WI38 (cell line): ENCODE results near the gene EVC.

Experiments
- H3K4me3 ChIP-seq: 2 replicates; pipeline ENCODE4 v1.5.1; 2011; ENCODE audit warnings: low read depth, mild to moderate bottlenecking, control low read depth, low read length
- TF ChIP-seq, protein P1 (sequence below): IDR thresholded peaks from 2 replicates; pipeline ENCODE4 v1.5.1; 2012; ENCODE audit warnings: low read depth, mild to moderate bottlenecking, control low read depth, low read length

The EVC gene

DNA sequence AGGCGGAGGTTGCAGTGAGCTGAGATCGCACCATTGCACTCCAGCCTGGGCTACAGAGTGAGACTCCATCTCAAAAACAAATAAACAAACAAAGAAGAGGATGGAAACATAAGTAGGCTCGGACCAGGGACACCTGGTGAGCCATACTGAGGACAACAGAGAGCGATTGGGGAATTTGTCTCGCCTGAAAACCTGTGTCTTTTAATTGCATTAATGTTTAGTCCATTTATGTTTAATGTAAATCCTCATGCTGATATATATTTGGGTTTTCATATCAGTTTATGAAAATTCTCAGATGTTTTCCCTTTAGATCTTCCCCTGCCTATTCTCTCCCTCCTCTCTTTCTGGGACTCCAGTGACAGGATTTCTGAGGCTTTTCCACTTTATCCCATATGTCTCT is 84.6 kb downstream of the EVC start:
- no peak overlapping the region for H3K4me3 ChIP-seq
- TF ChIP-seq, protein P1, sequence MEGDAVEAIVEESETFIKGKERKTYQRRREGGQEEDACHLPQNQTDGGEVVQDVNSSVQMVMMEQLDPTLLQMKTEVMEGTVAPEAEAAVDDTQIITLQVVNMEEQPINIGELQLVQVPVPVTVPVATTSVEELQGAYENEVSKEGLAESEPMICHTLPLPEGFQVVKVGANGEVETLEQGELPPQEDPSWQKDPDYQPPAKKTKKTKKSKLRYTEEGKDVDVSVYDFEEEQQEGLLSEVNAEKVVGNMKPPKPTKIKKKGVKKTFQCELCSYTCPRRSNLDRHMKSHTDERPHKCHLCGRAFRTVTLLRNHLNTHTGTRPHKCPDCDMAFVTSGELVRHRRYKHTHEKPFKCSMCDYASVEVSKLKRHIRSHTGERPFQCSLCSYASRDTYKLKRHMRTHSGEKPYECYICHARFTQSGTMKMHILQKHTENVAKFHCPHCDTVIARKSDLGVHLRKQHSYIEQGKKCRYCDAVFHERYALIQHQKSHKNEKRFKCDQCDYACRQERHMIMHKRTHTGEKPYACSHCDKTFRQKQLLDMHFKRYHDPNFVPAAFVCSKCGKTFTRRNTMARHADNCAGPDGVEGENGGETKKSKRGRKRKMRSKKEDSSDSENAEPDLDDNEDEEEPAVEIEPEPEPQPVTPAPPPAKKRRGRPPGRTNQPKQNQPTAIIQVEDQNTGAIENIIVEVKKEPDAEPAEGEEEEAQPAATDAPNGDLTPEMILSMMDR: no peak

DNA sequence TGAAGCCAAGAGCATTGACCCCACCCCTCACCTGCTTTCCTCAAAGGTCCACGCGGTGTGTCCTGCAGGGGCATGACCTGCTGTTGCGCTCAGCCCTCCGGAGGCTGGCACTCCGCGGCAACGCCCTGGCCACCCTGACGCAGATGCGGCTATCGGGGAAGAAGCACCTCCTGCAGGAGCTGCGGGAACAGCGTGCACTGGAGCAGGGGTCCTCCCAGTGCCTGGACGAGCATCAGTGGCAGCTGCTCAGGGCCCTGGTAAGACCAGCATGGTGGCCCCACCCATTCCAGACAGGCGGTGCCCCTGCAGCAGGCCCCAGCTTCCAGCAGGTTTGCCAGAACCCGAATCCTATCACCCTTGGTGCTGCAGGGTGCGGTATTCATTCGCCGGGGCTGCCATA is 86.0 kb downstream of the EVC start:
- TF ChIP-seq, protein P1: no peak
- no peak overlapping the region for H3K4me3 ChIP-seq

DNA sequence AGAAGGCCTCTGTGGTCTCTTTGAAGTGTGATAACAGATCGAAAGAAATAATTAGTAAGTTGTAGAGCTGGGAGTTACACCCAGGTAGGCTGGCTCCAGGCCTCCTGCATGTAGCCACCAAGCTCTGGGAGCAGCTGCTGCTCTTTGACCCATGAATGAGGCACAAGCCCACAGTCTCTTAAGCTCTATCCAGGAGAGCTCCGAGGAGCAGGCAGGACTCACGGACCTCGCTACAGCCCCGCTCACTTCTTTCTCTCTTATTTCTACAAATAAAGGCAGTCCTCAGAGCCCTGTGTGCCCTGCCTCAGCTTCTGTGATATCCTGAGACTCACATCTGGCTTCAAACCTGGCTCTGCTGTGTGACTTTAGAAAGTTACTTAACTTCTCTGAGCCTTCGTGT is 86.9 kb downstream of the EVC start:
- TF ChIP-seq, protein P1: no peak
- no peak overlapping the region for H3K4me3 ChIP-seq

DNA sequence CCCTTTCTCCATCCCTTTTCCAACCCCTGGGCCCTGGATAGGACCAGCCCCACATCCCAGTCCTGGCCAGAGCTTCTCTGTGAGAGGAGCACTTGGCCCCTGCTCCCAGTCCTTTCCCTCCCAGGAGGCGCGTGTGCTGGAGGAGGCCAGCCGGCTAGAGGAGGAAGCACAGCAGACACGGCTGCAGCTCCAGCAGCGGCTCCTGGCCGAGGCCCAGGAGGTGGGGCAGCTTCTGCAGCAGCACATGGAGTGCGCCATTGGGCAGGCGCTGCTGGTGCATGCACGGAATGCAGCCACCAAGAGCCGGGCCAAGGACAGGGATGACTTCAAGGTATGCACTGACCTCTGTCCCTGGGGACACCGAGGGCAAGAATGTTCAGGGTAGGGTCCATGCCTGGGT is 87.5 kb downstream of the EVC start:
- TF ChIP-seq, protein P1: no peak
- no peak overlapping the region for H3K4me3 ChIP-seq

DNA sequence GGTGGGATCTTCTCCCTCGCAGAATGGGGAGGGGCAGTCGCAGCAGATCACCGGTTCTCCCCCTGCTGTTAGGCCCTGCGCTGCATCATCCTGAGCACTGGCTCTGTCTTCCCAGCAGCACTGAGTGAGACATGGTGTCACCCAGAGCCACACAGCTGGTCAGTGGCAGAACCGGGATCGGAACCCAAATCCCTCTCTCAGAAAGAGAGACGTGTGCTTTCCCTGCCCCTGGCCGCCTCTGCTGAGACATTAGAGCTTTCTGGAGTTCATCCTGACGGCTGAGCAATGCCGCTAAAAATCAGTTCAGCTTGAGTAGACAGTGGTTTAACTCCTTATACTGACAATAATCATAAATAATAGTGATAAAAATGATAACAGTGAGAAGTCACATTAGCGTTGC is 87.9 kb downstream of the EVC start:
- TF ChIP-seq, protein P1: no peak
- no peak overlapping the region for H3K4me3 ChIP-seq

DNA sequence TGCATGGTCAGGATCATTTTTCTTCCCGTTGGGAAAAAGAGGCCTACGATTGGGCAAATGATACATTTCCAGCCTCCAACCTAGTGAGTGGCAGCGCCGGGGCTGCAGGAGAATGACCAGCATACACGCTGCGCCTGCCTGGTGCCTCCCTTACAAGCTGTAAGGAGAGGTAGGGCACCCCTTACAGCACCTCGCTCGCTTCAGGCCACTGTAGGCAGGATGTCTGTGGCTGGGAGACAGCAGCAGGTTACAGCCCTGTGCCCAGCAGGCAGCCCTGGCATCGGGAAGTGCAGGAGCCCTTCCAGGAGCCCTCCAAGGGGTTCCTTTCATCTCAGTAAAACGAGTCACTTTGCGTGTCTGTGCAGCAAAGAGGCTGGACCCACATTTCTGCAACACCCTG is 88.4 kb downstream of the EVC start:
- TF ChIP-seq, protein P1: no peak
- H3K4me3 ChIP-seq: no peak overlapping the region

DNA sequence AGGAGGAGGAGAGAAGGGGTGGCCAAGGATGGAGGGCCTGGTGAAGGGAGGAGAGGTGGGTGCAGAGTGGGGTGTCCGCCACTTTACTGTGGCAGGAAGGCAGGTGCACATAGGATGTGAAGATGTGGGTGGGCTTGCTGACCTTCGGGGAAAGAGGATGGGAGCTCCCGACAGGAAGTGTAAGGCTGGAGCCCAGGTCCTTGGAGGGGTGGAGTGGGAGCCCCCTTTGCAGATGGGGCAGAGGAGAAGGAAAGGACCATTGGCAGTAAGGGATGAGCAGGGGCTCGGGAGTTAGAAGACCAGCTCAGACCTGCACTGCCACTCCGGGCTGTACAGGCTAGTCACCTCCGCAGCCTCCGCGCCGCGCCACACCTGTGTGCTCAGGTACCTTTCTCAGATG is 89.5 kb downstream of the EVC start:
- H3K4me3 ChIP-seq: no peak overlapping the region
- TF ChIP-seq, protein P1: no peak
